ENCODE data around the gene TM6SF1.
"Not testable (repeated sequence)": the region's sequence is repeated elsewhere in the genome, so short reads cannot be mapped to it uniquely, and the experiment has no call there.

The TM6SF1 gene

GRCh38 chr15:83106994-83107840, at the start of gene TM6SF1:
TM6SF1 (plus strand) TSS chr15:83107645; CDS start chr15:83107681, 36 bp downstream.
- DNase-seq (ENCODE audit: low read depth) = no peak

- no peak for DNase-seq (ENCODE audit: low read depth)
These were observed 49.6 kb upstream of the TM6SF1 start for GRCh38 chr15:83057696-83058376.

- peak; percentile 38 for DNase-seq (ENCODE audit: low read depth)
These were observed 45.8 kb upstream of the TM6SF1 start for GRCh38 chr15:83061680-83062079.

GRCh38 chr15:83062768-83063180, 44.7 kb upstream of the TM6SF1 start:
- no peak for DNase-seq (ENCODE audit: low read depth)

GRCh38 chr15:83063551-83063950, 43.9 kb upstream of the TM6SF1 start:
- no peak for DNase-seq (ENCODE audit: low read depth)

- no peak for DNase-seq (ENCODE audit: low read depth)
These were observed 42.6 kb upstream of the TM6SF1 start for GRCh38 chr15:83064859-83065258.

- DNase-seq (ENCODE audit: low read depth) = no peak
These were observed 42.0 kb upstream of the TM6SF1 start for GRCh38 chr15:83065431-83065830.

- DNase-seq (ENCODE audit: low read depth) = no peak
These were observed 41.3 kb upstream of the TM6SF1 start for GRCh38 chr15:83066034-83066733.

- DNase-seq (ENCODE audit: low read depth) = peak; percentile 97
These were observed 40.5 kb upstream of the TM6SF1 start, which contains the start of gene BTBD1 for GRCh38 chr15:83066734-83067637. BTBD1 (minus strand) TSS chr15:83067252; CDS start chr15:83067151, 101 bp downstream.

- DNase-seq (ENCODE audit: low read depth) = no peak
These were observed 39.8 kb upstream of the TM6SF1 start for GRCh38 chr15:83067638-83067962.

- DNase-seq (ENCODE audit: low read depth) = no peak
These were observed 39.4 kb upstream of the TM6SF1 start for GRCh38 chr15:83068054-83068453.

- not testable (repeated sequence) for DNase-seq (ENCODE audit: low read depth)
These were observed 38.2 kb upstream of the TM6SF1 start for GRCh38 chr15:83069211-83069642.

- DNase-seq (ENCODE audit: low read depth) = no peak
These were observed 29.8 kb upstream of the TM6SF1 start for GRCh38 chr15:83077491-83078230.

- no peak for DNase-seq (ENCODE audit: low read depth)
These were observed 28.7 kb upstream of the TM6SF1 start for GRCh38 chr15:83078712-83079111.

- no peak for DNase-seq (ENCODE audit: low read depth)
These were observed 26.0 kb upstream of the TM6SF1 start for GRCh38 chr15:83081256-83082014.

- DNase-seq (ENCODE audit: low read depth) = no peak
These were observed 24.6 kb upstream of the TM6SF1 start for GRCh38 chr15:83082730-83083386.

GRCh38 chr15:83085461-83085860, 22.0 kb upstream of the TM6SF1 start:
- not testable (repeated sequence) for DNase-seq (ENCODE audit: low read depth)

GRCh38 chr15:83085864-83086552, 21.4 kb upstream of the TM6SF1 start:
- DNase-seq (ENCODE audit: low read depth) = not testable (repeated sequence)

- DNase-seq (ENCODE audit: low read depth) = no peak
These were observed 19.9 kb upstream of the TM6SF1 start for GRCh38 chr15:83087576-83087975.
